Measurements from ENCODE around the gene ATP6V1B1. TPM values are rescaled to one million over a fixed set of nuclear protein-coding genes. Genes with fewer than 3 reads are reported as not detected.

Gene ATP6V1B1
- total and polyA plus RNA-seq, 2 of the 4 experiments (the other 2 are of a cell fraction): 1.3 TPM; not detected in 1

DNA sequence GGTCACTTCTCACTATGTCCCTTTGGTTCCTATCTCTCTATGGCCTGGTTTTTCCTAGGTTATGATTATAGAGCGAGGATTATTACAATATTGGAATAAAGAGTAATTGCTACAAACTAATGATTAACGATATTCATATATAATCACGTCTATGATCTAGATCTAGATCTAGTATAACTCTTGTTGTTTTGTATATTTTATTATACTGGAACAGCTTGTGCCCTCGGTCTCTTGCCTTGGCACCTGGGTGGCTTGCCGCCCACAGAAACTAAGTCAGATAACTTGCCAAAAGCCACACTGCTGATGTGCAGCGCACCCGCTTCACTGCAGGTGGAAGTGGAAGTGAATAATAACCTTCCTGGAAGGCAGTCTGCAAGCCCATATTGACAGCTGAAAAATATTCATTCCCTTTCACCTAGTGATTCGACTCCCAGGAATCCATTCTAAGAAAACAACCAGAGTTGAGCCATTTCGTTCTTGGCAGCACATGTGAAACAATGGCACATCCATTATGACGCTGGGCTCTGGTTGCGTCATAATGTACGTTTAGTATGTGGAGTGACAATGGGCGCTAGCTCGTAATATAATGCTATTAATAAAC, 42.0 kb downstream of the ATP6V1B1 start (continued):
- TF ChIP-seq FOS (IDR thresholded peaks at IDR 0.05; ENCODE audit: low read depth, low read length): peak; percentile 65; the same call in 1 of the 2 replicates

- Histone ChIP-seq H3K9me3 (ENCODE audit: control insufficient read depth, insufficient read depth, low read length) (no peaks in the 10 kb centered on the region), H3K36me3 (ENCODE audit: control insufficient read depth, insufficient read depth, low read length) (no peaks in the 10 kb centered on the region; the same call in 1 of the 2 replicates), H3K23ac (ENCODE audit: low read depth, low read length) (peak within 1 kb of the TSS; percentile 88), H2AK9ac (replicated peaks; ENCODE audit: low read depth, low read length, poor library complexity) (peak within 1 kb of the TSS; percentile 75), H4K91ac (ENCODE audit: insufficient read depth, low read depth, low read length) (peak within 1 kb of the TSS; percentile 46), H3K56ac (ENCODE audit: extremely low read depth, insufficient read depth, low read length) (no peak within 1 kb of the TSS; the same call in 1 of the 2 replicates), H2BK20ac (ENCODE audit: low read depth, low read length) (no peak within 1 kb of the TSS), H3K79me1 (ENCODE audit: low read depth in 1 of 2, low read length in 2 of 2) (no peaks in the 10 kb centered on the region), H4K5ac (ENCODE audit: low read depth, low read length) (peak within 1 kb of the TSS; percentile 94), H2AK5ac (ENCODE audit: low read depth, low read length) (peak within 1 kb of the TSS; percentile 20; the same call in 1 of the 2 replicates), H2BK5ac (ENCODE audit: low read depth, low read length, poor library complexity, severe bottlenecking) (no peak within 1 kb of the TSS), H3K18ac (ENCODE audit: low read depth, low read length) (peak within 1 kb of the TSS; percentile 83; the same call in 1 of the 2 replicates), H3K9ac (ENCODE audit: low read depth, low read length) (peak within 1 kb of the TSS; percentile 74), H3K27ac (ENCODE audit: insufficient read depth, low read length) (peak within 1 kb of the TSS; percentile 48), H4K20me1 (ENCODE audit: insufficient read depth, low read length) (no peaks in the 10 kb centered on the region), H3K4me2 (ENCODE audit: low read depth, low read length) (peak within 1 kb of the TSS; percentile 95), H4K8ac (ENCODE audit: low read depth in 2 of 2, low read length in 2 of 2) (peak within 1 kb of the TSS; percentile 59 to 88; a peak in 3 of 4 replicates), H2AFZ (replicated peaks; ENCODE audit: low read length, poor library complexity) (peak within 1 kb of the TSS; percentile 97), H2BK120ac (ENCODE audit: low read depth, low read length) (peak within 1 kb of the TSS; percentile 75), H3K9me1 (ENCODE audit: insufficient read depth, low read length) (peaks cover 12% of the 10 kb centered on the region), H3K4ac (ENCODE audit: low read depth, low read length) (peak within 1 kb of the TSS; percentile 82), H3K14ac (replicated peaks; ENCODE audit: low read depth, low read length) (0 out of 2 replicates have a peak within 1 kb of the TSS, but pooled peaks have one; percentile 71), H2BK15ac (ENCODE audit: low read depth, low read length) (no peak within 1 kb of the TSS), H3K4me3 (ENCODE audit: insufficient read depth, low read depth, low read length) (peak within 1 kb of the TSS; percentile 70), H3K27me3 (ENCODE audit: control insufficient read depth, insufficient read depth, low read length) (no peaks in the 10 kb centered on the region), H3K4me1 (ENCODE audit: control insufficient read depth, insufficient read depth, low read length) (peaks cover 5% of the 10 kb centered on the region; the same call in 1 of the 2 replicates)
- POLR2A ChIA-PET (ENCODE audit: unreplicated experiment): no interaction called here
- peak; percentile 68 for ATAC-seq (ENCODE audit: low read depth)
- CTCF ChIA-PET: interaction anchor here (0.8 to 1.1 kb wide), 3 partner anchors 13 to 30 kb away, joined by 3 to 5 read pairs (median 3); no protein-coding TSS in a partner anchor
- 3% methylated on average over 22 of the region's 67 CpGs; no CpG with 5 or more reads in 1 of the 2 experiments for WGBS, 2 experiments (ENCODE audit: extremely low coverage in 2 of 2, insufficient read length in 1 of 2)
- TF ChIP-seq MAZ (IDR thresholded peaks at IDR 0.05; ENCODE audit: borderline replicate concordance, low read depth, low read length) (peak; percentile 34; the same call in 1 of the 2 replicates), RAD21 (IDR thresholded peaks at IDR 0.05; ENCODE audit: low read length) (no peak)
- no peak for DNase-seq
- in situ Hi-C loops (cut with MboI; ENCODE audit: low sequenced_read_pairs) (no loop called here), dilution Hi-C loops (cut with HindIII; ENCODE audit: low sequenced_read_pairs, unreplicated experiment) (no loop called here), intact Hi-C loops (cut with micrococcal nuclease) (loop anchor here (5.0 kb wide), 1 partner anchor 89 kb away; the partner anchor contains the start of gene NAGK)
- no TSS peak for BruUV-seq (replicated peaks)
These were observed 42.9 kb downstream of the ATP6V1B1 start, which contains the start of gene ANKRD53 for GRCh38 chr2:70978341-70979179. TSS of gene ANKRD53 (plus strand) at chr2:70978630. CDS start at chr2:70978646, 16 bp downstream.

Measured in IMR-90 (cell line).